Tibial nerve (tissue), 4 donors: ENCODE data around the gene ASS1.

Experiments used
- EP300 ChIP-seq, 2 donors: sonication (generic); formaldehyde crosslinking; IDR thresholded peaks; one replicate each; pipeline ENCODE4 v1.6.1; 2017; ENCODE audit warnings: antibody characterized with exemption in 2 of 2, mild to moderate bottlenecking in 1 of 2
- POLR2A ChIP-seq, 2 donors: fragments of 450-650 bp; IDR thresholded peaks; one replicate each; pipeline ENCODE4 v1.6.1; 2017; ENCODE audit warnings: antibody characterized with exemption in 2 of 2, mild to moderate bottlenecking in 2 of 2, moderate library complexity in 2 of 2
- TF ChIP-seq, protein P1 (sequence below), 5 experiments: fragments of 200-600 bp in 3 of 5; fragments of 450-650 bp in 2 of 5; sonication (generic) in 3 of 5; IDR thresholded peaks; one replicate each; pipeline ENCODE4 v1.5.1; 2016 to 2019; ENCODE audit warnings: antibody characterized with exemption in 5 of 5, mild to moderate bottlenecking in 3 of 5, moderate library complexity in 2 of 5

DNA sequence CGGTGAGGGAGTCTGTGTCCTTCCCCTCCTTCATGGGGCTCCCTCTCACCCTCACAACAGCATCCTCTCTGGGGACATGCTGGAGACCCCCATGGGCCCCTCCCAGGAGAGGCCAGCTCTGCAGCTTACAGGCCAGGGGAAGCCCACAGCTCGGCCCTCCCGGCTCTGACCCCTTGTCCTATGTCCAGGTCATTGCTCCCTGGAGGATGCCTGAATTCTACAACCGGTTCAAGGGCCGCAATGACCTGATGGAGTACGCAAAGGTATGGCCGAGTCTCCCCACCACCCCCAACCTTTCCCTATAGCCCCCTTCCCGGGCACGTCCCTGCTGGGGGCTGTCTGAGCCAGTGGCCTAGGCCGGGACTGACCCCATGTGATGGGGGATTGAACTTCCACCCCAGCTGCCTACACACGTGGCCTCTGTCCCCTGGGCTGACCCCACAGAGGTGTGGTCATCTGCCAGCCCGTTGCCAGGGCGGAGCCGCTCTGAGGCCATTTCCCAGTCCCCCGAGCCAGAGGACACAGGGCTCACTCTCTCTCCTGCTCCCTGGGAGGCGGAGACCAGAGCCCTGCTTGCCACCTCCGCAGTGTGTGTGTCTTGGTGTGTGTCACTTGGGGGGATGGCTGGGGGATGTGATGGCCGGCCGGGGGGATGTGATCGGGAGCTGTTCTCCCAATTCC is 21.9 kb downstream of the ASS1 start:
- TF ChIP-seq, protein P1, sequence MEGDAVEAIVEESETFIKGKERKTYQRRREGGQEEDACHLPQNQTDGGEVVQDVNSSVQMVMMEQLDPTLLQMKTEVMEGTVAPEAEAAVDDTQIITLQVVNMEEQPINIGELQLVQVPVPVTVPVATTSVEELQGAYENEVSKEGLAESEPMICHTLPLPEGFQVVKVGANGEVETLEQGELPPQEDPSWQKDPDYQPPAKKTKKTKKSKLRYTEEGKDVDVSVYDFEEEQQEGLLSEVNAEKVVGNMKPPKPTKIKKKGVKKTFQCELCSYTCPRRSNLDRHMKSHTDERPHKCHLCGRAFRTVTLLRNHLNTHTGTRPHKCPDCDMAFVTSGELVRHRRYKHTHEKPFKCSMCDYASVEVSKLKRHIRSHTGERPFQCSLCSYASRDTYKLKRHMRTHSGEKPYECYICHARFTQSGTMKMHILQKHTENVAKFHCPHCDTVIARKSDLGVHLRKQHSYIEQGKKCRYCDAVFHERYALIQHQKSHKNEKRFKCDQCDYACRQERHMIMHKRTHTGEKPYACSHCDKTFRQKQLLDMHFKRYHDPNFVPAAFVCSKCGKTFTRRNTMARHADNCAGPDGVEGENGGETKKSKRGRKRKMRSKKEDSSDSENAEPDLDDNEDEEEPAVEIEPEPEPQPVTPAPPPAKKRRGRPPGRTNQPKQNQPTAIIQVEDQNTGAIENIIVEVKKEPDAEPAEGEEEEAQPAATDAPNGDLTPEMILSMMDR (IDR thresholded peaks at IDR 0.05), result no peak
- TF ChIP-seq POLR2A (IDR thresholded peaks at IDR 0.05) (no peak), EP300 (IDR thresholded peaks at IDR 0.05) (no peak)
